ENCODE results near the gene OR8B3.
"Not testable (repeated sequence)": the region's sequence is repeated elsewhere in the genome, so short reads cannot be mapped to it uniquely, and the experiment has no call there.

The OR8B3 gene

GRCh38 chr11:124398924-124399323 lies at the start of gene OR8B3:
OR8B3 (minus strand) TSS chr11:124399024; CDS start chr11:124397351, 1,673 bp downstream.
- no peak for DNase-seq

- no peak for DNase-seq
Observed at GRCh38 chr11:124446916-124447315, 48.1 kb upstream of the OR8B3 start.

GRCh38 chr11:124445646-124446150 lies 46.9 kb upstream of the OR8B3 start, which contains the start of gene OR8B8:
OR8B8 (minus strand) TSS chr11:124445696; CDS start chr11:124441085, 4,611 bp downstream.
- no peak for DNase-seq

GRCh38 chr11:124442847-124443246 lies 44.0 kb upstream of the OR8B3 start:
- no peak for DNase-seq

- DNase-seq = no peak
Observed at GRCh38 chr11:124442442-124442841, 43.6 kb upstream of the OR8B3 start.

- DNase-seq = no peak
Observed at GRCh38 chr11:124441519-124441918, 42.7 kb upstream of the OR8B3 start.

- DNase-seq = no peak
Observed at GRCh38 chr11:124441081-124441480, 42.3 kb upstream of the OR8B3 start.

- DNase-seq = no peak
Observed at GRCh38 chr11:124440608-124441007, 41.8 kb upstream of the OR8B3 start.

GRCh38 chr11:124434699-124435098 lies 35.9 kb upstream of the OR8B3 start:
- no peak for DNase-seq

GRCh38 chr11:124429599-124429998 lies 30.8 kb upstream of the OR8B3 start:
- DNase-seq = no peak

- no peak for DNase-seq
Observed at GRCh38 chr11:124424384-124424921, 25.6 kb upstream of the OR8B3 start, which contains the start of gene OR8B4. OR8B4 (minus strand) TSS chr11:124424871; CDS start chr11:124424871, 0 bp downstream.

- DNase-seq = no peak
Observed at GRCh38 chr11:124421043-124421442, 22.2 kb upstream of the OR8B3 start.

- peak in 1 of 6 experiments; percentile 16 for DNase-seq
Observed at GRCh38 chr11:124415356-124415923, 16.6 kb upstream of the OR8B3 start.

GRCh38 chr11:124409906-124410305 lies 11.1 kb upstream of the OR8B3 start:
- DNase-seq = no peak

GRCh38 chr11:124405581-124405980 lies 6.8 kb upstream of the OR8B3 start:
- DNase-seq = no peak

- not testable (repeated sequence) for DNase-seq
Observed at GRCh38 chr11:124403186-124403585, 4.4 kb upstream of the OR8B3 start.

GRCh38 chr11:124402326-124402922 lies 3.6 kb upstream of the OR8B3 start:
- peak in 1 of 6 experiments; percentile 8 for DNase-seq

GRCh38 chr11:124396847-124397246 lies 2.0 kb downstream of the OR8B3 start:
- DNase-seq = not testable (repeated sequence)

GRCh38 chr11:124394408-124394807 lies 4.4 kb downstream of the OR8B3 start:
- DNase-seq = no peak

- DNase-seq = no peak
Observed at GRCh38 chr11:124384399-124384798, 14.4 kb downstream of the OR8B3 start, which contains the start of gene OR8B2. OR8B2 (minus strand) TSS chr11:124384499; CDS start chr11:124383343, 1,156 bp downstream.

GRCh38 chr11:124382857-124383256 lies 16.0 kb downstream of the OR8B3 start:
- not testable (repeated sequence) for DNase-seq

- DNase-seq = no peak
Observed at GRCh38 chr11:124380585-124380984, 18.2 kb downstream of the OR8B3 start.

GRCh38 chr11:124376280-124376679 lies 22.5 kb downstream of the OR8B3 start:
- DNase-seq = no peak

- no peak for DNase-seq
Observed at GRCh38 chr11:124359566-124359965, 39.3 kb downstream of the OR8B3 start.

Data from stimulated activated naive CD4-positive, alpha-beta T cell (primary cell).